ENCODE measurements around the gene MEF2B. TPM values are rescaled to one million over a fixed set of nuclear protein-coding genes. Genes with fewer than 3 reads are reported as not detected.

Gene MEF2B
- total RNA-seq, 1 experiment from 2014 or later = 1.3 TPM

GRCh38 chr19:19155495-19156219 is 14.4 kb downstream of the MEF2B start:
- H3K79me1 ChIP-seq (ENCODE audit: insufficient read depth, low read depth, low read length, poor library complexity, severe bottlenecking) = no peaks in the 10 kb centered on the region
- Mint-ChIP-seq H3K36me3 (ENCODE audit: insufficient read depth in 1 of 3, low read depth in 3 of 3) (no peaks in the 10 kb centered on the region; a peak in 1 of 7 replicates), H3K4me3 (no peak overlapping the region), H3K9me3 (no peaks in the 10 kb centered on the region), H3K27ac (no peak overlapping the region), H3K4me1 (peaks cover 6 to 11% of the 10 kb centered on the region in 2 experiments; a peak in 3 of 4 replicates), H3K27me3 (ENCODE audit: low read depth) (peaks cover 27% of the 10 kb centered on the region)
- H2BK12ac ChIP-seq (ENCODE audit: insufficient read length, low read depth, low read length) = no peak overlapping the region
- no peaks in the 10 kb centered on the region for H4K20me1 ChIP-seq (ENCODE audit: control insufficient read depth, insufficient read depth, insufficient read length)
- H3K4me1 ChIP-seq (ENCODE audit: insufficient read depth, low read length) = no peaks in the 10 kb centered on the region
- H3K14ac ChIP-seq (ENCODE audit: insufficient read depth, low read length) = no peak overlapping the region
- no peak overlapping the region for H3K9ac ChIP-seq (ENCODE audit: extremely low read depth, insufficient read length, low read length)
- no peak overlapping the region for H2AFZ ChIP-seq (ENCODE audit: low read length)
- H3K79me2 ChIP-seq (ENCODE audit: insufficient read depth, low read length) = no peaks in the 10 kb centered on the region
- H2BK15ac ChIP-seq (ENCODE audit: low read depth, low read length) = no peak overlapping the region; the same call in 1 of the 2 replicates
- no peak overlapping the region for H2BK120ac ChIP-seq (ENCODE audit: low read depth, low read length, poor library complexity, severe bottlenecking)
- no peak for DNase-seq
- no peak overlapping the region for H4K8ac ChIP-seq (replicated peaks; ENCODE audit: insufficient read length, low read depth, low read length)
- H3K27ac ChIP-seq (ENCODE audit: insufficient read length, low read depth, low read length) = no peak overlapping the region
- H3K4ac ChIP-seq (ENCODE audit: low read depth, low read length) = no peak overlapping the region
- no peaks in the 10 kb centered on the region for H3K23me2 ChIP-seq (ENCODE audit: insufficient read length, low read depth, low read length, poor library complexity, severe bottlenecking)
- WGBS (ENCODE audit: extremely low coverage, insufficient read length, low lambda C conversion rate) = no CpG with 5 or more reads among the region's 10 CpGs
- no peak overlapping the region for H3T11ph ChIP-seq (ENCODE audit: low read length)
- no peak overlapping the region for H3K23ac ChIP-seq (ENCODE audit: insufficient read length, low read depth, low read length)
- no peak overlapping the region for H4K91ac ChIP-seq (ENCODE audit: insufficient read length, low read depth, low read length)
- no peak overlapping the region for H2BK20ac ChIP-seq (ENCODE audit: low read depth, low read length, poor library complexity, severe bottlenecking)
- no peak overlapping the region for H3K4me2 ChIP-seq (ENCODE audit: insufficient read depth, insufficient read length, low read length)
- no peak overlapping the region for H3K56ac ChIP-seq (ENCODE audit: insufficient read length, low read depth, low read length)
- TF ChIP-seq CTCF (conservative IDR thresholded peaks at IDR 0.05) = no peak
- H3K9me3 ChIP-seq (ENCODE audit: control insufficient read depth, low read depth, low read length) = no peaks in the 10 kb centered on the region
- no peaks in the 10 kb centered on the region for H3K27me3 ChIP-seq (ENCODE audit: insufficient read depth, low read length)
- no peak overlapping the region for H2BK5ac ChIP-seq (ENCODE audit: insufficient read length, low read length)
- no peak overlapping the region for H3K18ac ChIP-seq (ENCODE audit: insufficient read length, low read depth, low read length)
- no peak overlapping the region for H2AK5ac ChIP-seq (ENCODE audit: insufficient read length, low read length)
- H4K5ac ChIP-seq (ENCODE audit: insufficient read length, low read depth, low read length) = no peak overlapping the region

All from H9 (cell line).